H9 (cell line): ENCODE data around the gene PAQR4. TPM values are rescaled to one million over a fixed set of nuclear protein-coding genes. Genes with fewer than 3 reads are reported as not detected.

Experiments used
- DNase-seq: peaks from one replicate; pipeline ENCODE4 v3.0.0-alpha.2; 2017
- H2AFZ ChIP-seq: one replicate; pipeline ENCODE4 v1.6.1; 2013; ENCODE audit warnings: mild to moderate bottlenecking, low read length, control low read depth, moderate library complexity
- H2AK5ac ChIP-seq: 2 replicates; pipeline ENCODE4 v1.6.1; 2013; ENCODE audit warnings: low read length, control low read depth, mixed read lengths; ENCODE audit not compliant: insufficient read length
- H2BK120ac ChIP-seq: one replicate; pipeline ENCODE4 v1.6.1; 2013; ENCODE audit warnings: low read depth, mild to moderate bottlenecking, low read length, control low read depth, inconsistent platforms; ENCODE audit not compliant: poor library complexity, severe bottlenecking
- H2BK12ac ChIP-seq: 2 replicates; pipeline ENCODE4 v1.6.1; 2013; ENCODE audit warnings: low read length, control low read depth, mixed read lengths, low read depth; ENCODE audit not compliant: insufficient read length
- H2BK15ac ChIP-seq: 2 replicates; pipeline ENCODE4 v1.6.1; 2013; ENCODE audit warnings: low read depth, low read length, control low read depth
- H2BK20ac ChIP-seq: one replicate; pipeline ENCODE4 v1.6.1; 2013; ENCODE audit warnings: low read depth, mild to moderate bottlenecking, low read length, control low read depth, inconsistent platforms; ENCODE audit not compliant: poor library complexity, severe bottlenecking
- H2BK5ac ChIP-seq: 2 replicates; pipeline ENCODE4 v1.6.1; 2013; ENCODE audit warnings: low read length, control low read depth, mixed read lengths; ENCODE audit not compliant: insufficient read length
- H3K14ac ChIP-seq: 2 replicates; pipeline ENCODE4 v1.6.1; 2013; ENCODE audit warnings: low read length, control low read depth; ENCODE audit not compliant: insufficient read depth
- H3K18ac ChIP-seq: 2 replicates; pipeline ENCODE4 v1.6.1; 2013; ENCODE audit warnings: low read depth, mild to moderate bottlenecking, mixed read lengths, low read length, control low read depth; ENCODE audit not compliant: insufficient read length
- H3K23ac ChIP-seq: 2 replicates; pipeline ENCODE4 v1.6.1; 2013; ENCODE audit warnings: low read length, control low read depth, mixed read lengths, low read depth; ENCODE audit not compliant: insufficient read length
- H3K23me2 ChIP-seq: 2 replicates; pipeline ENCODE4 v1.6.1; 2013; ENCODE audit warnings: low read depth, mild to moderate bottlenecking, mixed read lengths, low read length, control low read depth; ENCODE audit not compliant: insufficient read length, poor library complexity, severe bottlenecking
- H3K27ac ChIP-seq: 2 replicates; pipeline ENCODE4 v1.5.1; 2013; ENCODE audit warnings: low read length, control low read depth, mixed read lengths, low read depth; ENCODE audit not compliant: insufficient read length
- H3K27me3 ChIP-seq: 2 replicates; pipeline ENCODE4 v1.6.1; 2013; ENCODE audit warnings: low read length, control low read depth, inconsistent platforms; ENCODE audit not compliant: insufficient read depth
- H3K4ac ChIP-seq: 2 replicates; pipeline ENCODE4 v1.6.1; 2013; ENCODE audit warnings: low read depth, mild to moderate bottlenecking, control low read depth, inconsistent platforms, low read length, moderate library complexity
- H3K4me1 ChIP-seq: 2 replicates; pipeline ENCODE4 v1.6.1; 2013; ENCODE audit warnings: low read length, control low read depth, inconsistent platforms; ENCODE audit not compliant: insufficient read depth
- H3K4me2 ChIP-seq: 2 replicates; pipeline ENCODE4 v1.6.1; 2013; ENCODE audit warnings: low read length, control low read depth, mixed read lengths; ENCODE audit not compliant: insufficient read length, insufficient read depth
- H3K56ac ChIP-seq: 2 replicates; pipeline ENCODE4 v1.6.1; 2013; ENCODE audit warnings: low read depth, mild to moderate bottlenecking, mixed read lengths, low read length, control low read depth; ENCODE audit not compliant: insufficient read length
- H3K79me1 ChIP-seq: 2 replicates; pipeline ENCODE4 v1.6.1; 2013; ENCODE audit warnings: low read depth, mild to moderate bottlenecking, moderate library complexity, low read length, control low read depth, inconsistent platforms; ENCODE audit not compliant: insufficient read depth, poor library complexity, severe bottlenecking
- H3K79me2 ChIP-seq: 2 replicates; pipeline ENCODE4 v1.6.1; 2013; ENCODE audit warnings: low read length, control low read depth, inconsistent platforms; ENCODE audit not compliant: insufficient read depth
- H3K9ac ChIP-seq: 2 replicates; pipeline ENCODE4 v1.6.1; 2013; ENCODE audit warnings: low read length, control low read depth, mixed read lengths; ENCODE audit not compliant: insufficient read length; ENCODE audit errors: extremely low read depth
- H3K9me3 ChIP-seq: one replicate; pipeline ENCODE4 v1.6.1; 2013; ENCODE audit warnings: low read depth, low read length, inconsistent platforms; ENCODE audit not compliant: control insufficient read depth
- H3T11ph ChIP-seq: one replicate; pipeline ENCODE4 v1.6.1; 2013; ENCODE audit warnings: mild to moderate bottlenecking, low read length, control low read depth, inconsistent platforms
- H4K20me1 ChIP-seq: one replicate; pipeline ENCODE4 v1.6.1; 2013; ENCODE audit not compliant: control insufficient read depth, insufficient read length, insufficient read depth
- H4K5ac ChIP-seq: 2 replicates; pipeline ENCODE4 v1.6.1; 2013; ENCODE audit warnings: low read depth, mild to moderate bottlenecking, mixed read lengths, low read length, control low read depth; ENCODE audit not compliant: insufficient read length
- H4K8ac ChIP-seq: replicated peaks from 2 replicates; pipeline ENCODE4 v1.6.1; 2013; ENCODE audit warnings: low read length, control low read depth, mixed read lengths, low read depth; ENCODE audit not compliant: insufficient read length
- H4K91ac ChIP-seq: 2 replicates; pipeline ENCODE4 v1.6.1; 2013; ENCODE audit warnings: low read depth, mild to moderate bottlenecking, moderate library complexity, mixed read lengths, low read length, control low read depth; ENCODE audit not compliant: insufficient read length
- H3K27ac Mint-ChIP-seq, 3 experiments: 2 replicates in 2 of 3; 3 replicates in 1 of 3; pipeline ENCODE4 v1.8.0; 2020 to 2021; ENCODE audit warnings: mixed read lengths in 3 of 3, mild to moderate bottlenecking in 1 of 3, moderate library complexity in 1 of 3
- H3K27me3 Mint-ChIP-seq: 2 replicates; pipeline ENCODE4 v1.8.0; 2021; ENCODE audit warnings: low read depth, mild to moderate bottlenecking, moderate library complexity, mixed read lengths
- H3K36me3 Mint-ChIP-seq, 3 experiments: 2 replicates in 2 of 3; 3 replicates in 1 of 3; pipeline ENCODE4 v1.8.0; 2020 to 2021; ENCODE audit warnings: low read depth in 3 of 3, mixed read lengths in 3 of 3; ENCODE audit not compliant: insufficient read depth in 1 of 3
- H3K4me1 Mint-ChIP-seq, 2 experiments: 2 replicates each; pipeline ENCODE4 v1.8.0; 2020; ENCODE audit warnings: mixed read lengths in 2 of 2
- H3K4me3 Mint-ChIP-seq, 2 experiments: 2 replicates in 1 of 2; 3 replicates in 1 of 2; pipeline ENCODE4 v1.8.0; 2020 to 2021; ENCODE audit warnings: mild to moderate bottlenecking in 2 of 2, mixed read lengths in 2 of 2, moderate library complexity in 1 of 2
- H3K9me3 Mint-ChIP-seq, 2 experiments: 2 replicates in 1 of 2; 3 replicates in 1 of 2; pipeline ENCODE4 v1.8.0; 2020; ENCODE audit warnings: mild to moderate bottlenecking in 2 of 2, mixed read lengths in 2 of 2, moderate library complexity in 1 of 2
- WGBS: extraction: QIAGEN DNeasy Blood & Tissue Kit; methylation state at CpG from one replicate; pipeline ENCODE4 v1.1.7; 2013; ENCODE audit warnings: missing lambda C conversion rate, low lambda C conversion rate, mixed read lengths; ENCODE audit not compliant: insufficient read length; ENCODE audit errors: extremely low coverage; 5-methylcytosine and 5-hydroxymethylcytosine counted together
- total RNA-seq: library from RNA; stranded (reverse); gene quantifications from 2 replicates; pipeline ENCODE4 v1.2.1, GENCODE V29; 2021
- TF ChIP-seq, protein P1 (sequence below): fragments of 200-600 bp; sonication (generic); conservative IDR thresholded peaks from 3 replicates; pipeline ENCODE4 v1.8.0; 2021; ENCODE audit warnings: antibody characterized with exemption, mild to moderate bottlenecking

Gene PAQR4
- total RNA-seq, 1 experiment from 2014 or later = 32.1 TPM

DNA sequence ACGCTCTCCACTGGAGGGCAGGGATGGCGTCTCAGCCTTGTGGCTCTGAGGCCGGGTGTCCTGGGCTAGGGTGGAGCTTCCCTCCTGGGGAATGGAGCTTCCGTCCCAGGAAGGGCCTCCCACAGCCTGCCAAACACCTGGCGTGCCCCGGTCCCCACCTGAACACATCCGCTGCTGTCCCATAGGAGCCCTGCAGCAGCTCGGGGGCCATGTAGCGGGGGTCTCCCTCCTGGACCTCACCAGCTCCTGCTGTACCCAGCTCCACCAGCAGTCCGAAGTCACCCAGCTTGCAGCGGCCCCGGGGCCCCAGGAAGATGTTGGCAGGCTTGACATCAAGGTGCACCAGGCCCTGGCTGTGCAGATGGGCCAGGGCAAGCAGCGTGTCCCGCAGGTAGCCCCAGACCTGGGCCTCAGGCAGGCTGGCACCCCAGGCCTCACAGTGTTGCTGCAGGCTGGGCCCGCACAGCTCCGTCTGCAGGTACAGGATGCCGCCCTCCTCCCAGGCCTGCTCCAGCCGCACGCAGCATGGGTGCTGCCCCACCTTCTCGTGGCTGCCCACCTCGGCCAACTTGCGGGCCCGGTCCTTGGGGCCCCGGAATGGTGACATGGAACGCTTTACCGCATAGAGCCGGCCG is 6.1 kb downstream of the PAQR4 start:
- Histone ChIP-seq H3K79me2 (no peaks in the 10 kb centered on the region; the same call in 1 of the 2 replicates), H3K23ac (no peak overlapping the region), H4K8ac (no peak overlapping the region), H3K14ac (no peak overlapping the region), H3K4me1 (no peaks in the 10 kb centered on the region), H3K9me3 (no peaks in the 10 kb centered on the region), H3K18ac (no peak overlapping the region), H3K79me1 (no peaks in the 10 kb centered on the region), H2BK120ac (no peak overlapping the region), H4K20me1 (peaks cover 3% of the 10 kb centered on the region), H2AK5ac (no peak overlapping the region), H2BK15ac (no peak overlapping the region), H2BK12ac (no peak overlapping the region), H4K91ac (no peak overlapping the region), H3K23me2 (peaks cover 6% of the 10 kb centered on the region), H4K5ac (no peak overlapping the region), H3K27me3 (no peaks in the 10 kb centered on the region), H3T11ph (no peak overlapping the region), H2BK5ac (no peak overlapping the region), H3K4ac (no peak overlapping the region), H2AFZ (no peak overlapping the region), H3K9ac (no peak overlapping the region), H3K56ac (no peak overlapping the region), H3K4me2 (no peak overlapping the region), H2BK20ac (no peak overlapping the region), H3K27ac (no peak overlapping the region)
- Mint-ChIP-seq H3K36me3 (peaks cover 11 to 47% (median 41%) of the 10 kb centered on the region in 3 experiments; a peak in 6 of 7 replicates), H3K27me3 (no peaks in the 10 kb centered on the region; the same call in none of the 2 replicates), H3K4me3 (no peak overlapping the region), H3K4me1 (peaks cover 15 to 16% of the 10 kb centered on the region in 2 experiments), H3K9me3 (no peaks in the 10 kb centered on the region), H3K27ac (no peak overlapping the region)
- no peak for DNase-seq
- TF ChIP-seq, protein P1, sequence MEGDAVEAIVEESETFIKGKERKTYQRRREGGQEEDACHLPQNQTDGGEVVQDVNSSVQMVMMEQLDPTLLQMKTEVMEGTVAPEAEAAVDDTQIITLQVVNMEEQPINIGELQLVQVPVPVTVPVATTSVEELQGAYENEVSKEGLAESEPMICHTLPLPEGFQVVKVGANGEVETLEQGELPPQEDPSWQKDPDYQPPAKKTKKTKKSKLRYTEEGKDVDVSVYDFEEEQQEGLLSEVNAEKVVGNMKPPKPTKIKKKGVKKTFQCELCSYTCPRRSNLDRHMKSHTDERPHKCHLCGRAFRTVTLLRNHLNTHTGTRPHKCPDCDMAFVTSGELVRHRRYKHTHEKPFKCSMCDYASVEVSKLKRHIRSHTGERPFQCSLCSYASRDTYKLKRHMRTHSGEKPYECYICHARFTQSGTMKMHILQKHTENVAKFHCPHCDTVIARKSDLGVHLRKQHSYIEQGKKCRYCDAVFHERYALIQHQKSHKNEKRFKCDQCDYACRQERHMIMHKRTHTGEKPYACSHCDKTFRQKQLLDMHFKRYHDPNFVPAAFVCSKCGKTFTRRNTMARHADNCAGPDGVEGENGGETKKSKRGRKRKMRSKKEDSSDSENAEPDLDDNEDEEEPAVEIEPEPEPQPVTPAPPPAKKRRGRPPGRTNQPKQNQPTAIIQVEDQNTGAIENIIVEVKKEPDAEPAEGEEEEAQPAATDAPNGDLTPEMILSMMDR = 0 out of 3 replicates have a peak, but pooled peaks have one; percentile 11
- WGBS = no CpG with 5 or more reads among the region's 28 CpGs
